GM18951 (cell line): ENCODE measurements around the gene SPATA22.
"Not testable (repeated sequence)": the region's sequence is repeated elsewhere in the genome, so short reads cannot be mapped to it uniquely, and the experiment has no call there.

Source experiments
- POLR2A ChIP-seq: IDR thresholded peaks from 4 replicates; pipeline ENCODE4 v1.6.1; 2011; ENCODE audit warnings: mild to moderate bottlenecking; ENCODE audit not compliant: insufficient read length, insufficient read depth; ENCODE audit errors: extremely low read depth
- in situ Hi-C: fragments of 300-500 bp; cut with MboI; formaldehyde crosslinking; loops from one replicate; pipeline ENCODE4 v1.12.0; 2022; ENCODE audit warnings: low sequenced_read_pairs, mixed read lengths, inconsistent platforms; ENCODE audit not compliant: unreplicated experiment

The SPATA22 gene, protein sequence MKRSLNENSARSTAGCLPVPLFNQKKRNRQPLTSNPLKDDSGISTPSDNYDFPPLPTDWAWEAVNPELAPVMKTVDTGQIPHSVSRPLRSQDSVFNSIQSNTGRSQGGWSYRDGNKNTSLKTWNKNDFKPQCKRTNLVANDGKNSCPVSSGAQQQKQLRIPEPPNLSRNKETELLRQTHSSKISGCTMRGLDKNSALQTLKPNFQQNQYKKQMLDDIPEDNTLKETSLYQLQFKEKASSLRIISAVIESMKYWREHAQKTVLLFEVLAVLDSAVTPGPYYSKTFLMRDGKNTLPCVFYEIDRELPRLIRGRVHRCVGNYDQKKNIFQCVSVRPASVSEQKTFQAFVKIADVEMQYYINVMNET

DNA sequence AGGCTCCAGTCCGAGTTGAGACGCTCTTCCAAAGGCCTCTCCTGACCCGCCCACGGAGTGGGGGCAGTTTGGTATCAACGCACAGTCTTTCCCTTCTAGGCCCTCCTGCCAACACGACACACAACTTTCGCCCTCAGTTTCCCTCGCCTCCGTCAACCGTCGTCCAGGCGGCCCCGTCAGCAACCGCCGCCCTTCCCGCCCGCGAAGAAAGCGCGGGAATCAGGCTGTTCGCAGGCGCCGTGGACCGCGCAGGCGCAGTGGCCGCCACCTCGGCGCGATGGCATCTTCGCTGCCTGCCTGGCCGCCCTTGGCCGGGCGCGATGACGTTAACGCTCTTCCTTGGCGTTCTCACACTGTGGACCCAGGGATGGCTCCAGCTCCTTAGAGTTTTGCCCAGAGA is at the start of gene SPATA22:
Gene SPATA22 (minus strand): TSS at position 221 of the 400 bp plus-strand sequence. CDS start 2,494 bp downstream, outside the sequence.
- in situ Hi-C loops = no loop called here

DNA sequence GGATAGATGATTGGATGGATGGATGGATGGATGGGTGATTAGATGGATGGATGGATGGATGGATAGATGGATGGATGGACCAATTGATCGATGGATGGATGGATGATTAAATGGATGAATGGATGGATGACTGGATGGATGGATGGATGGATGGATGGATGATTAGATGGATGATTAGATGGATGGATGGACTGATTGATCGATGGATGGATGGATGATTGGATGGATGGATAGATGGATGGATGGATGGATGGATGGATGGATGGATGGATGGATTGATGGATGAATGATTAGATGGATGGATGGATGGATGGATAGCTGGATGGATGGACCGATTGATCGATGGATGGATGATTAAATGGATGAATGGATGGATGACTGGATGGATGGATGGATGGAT is 47.9 kb upstream of the SPATA22 start:
- in situ Hi-C loops = not testable (repeated sequence)

More for the DNA sequence above, at the start of gene SPATA22:
- no peak for TF ChIP-seq POLR2A

- in situ Hi-C loops = no loop called here
- TF ChIP-seq POLR2A = no peak
These were observed 43.3 kb upstream of the SPATA22 start for GRCh38 chr17:3514873-3515272.

- in situ Hi-C loops = not testable (repeated sequence)
These were observed 42.5 kb upstream of the SPATA22 start for GRCh38 chr17:3514167-3514566.

DNA sequence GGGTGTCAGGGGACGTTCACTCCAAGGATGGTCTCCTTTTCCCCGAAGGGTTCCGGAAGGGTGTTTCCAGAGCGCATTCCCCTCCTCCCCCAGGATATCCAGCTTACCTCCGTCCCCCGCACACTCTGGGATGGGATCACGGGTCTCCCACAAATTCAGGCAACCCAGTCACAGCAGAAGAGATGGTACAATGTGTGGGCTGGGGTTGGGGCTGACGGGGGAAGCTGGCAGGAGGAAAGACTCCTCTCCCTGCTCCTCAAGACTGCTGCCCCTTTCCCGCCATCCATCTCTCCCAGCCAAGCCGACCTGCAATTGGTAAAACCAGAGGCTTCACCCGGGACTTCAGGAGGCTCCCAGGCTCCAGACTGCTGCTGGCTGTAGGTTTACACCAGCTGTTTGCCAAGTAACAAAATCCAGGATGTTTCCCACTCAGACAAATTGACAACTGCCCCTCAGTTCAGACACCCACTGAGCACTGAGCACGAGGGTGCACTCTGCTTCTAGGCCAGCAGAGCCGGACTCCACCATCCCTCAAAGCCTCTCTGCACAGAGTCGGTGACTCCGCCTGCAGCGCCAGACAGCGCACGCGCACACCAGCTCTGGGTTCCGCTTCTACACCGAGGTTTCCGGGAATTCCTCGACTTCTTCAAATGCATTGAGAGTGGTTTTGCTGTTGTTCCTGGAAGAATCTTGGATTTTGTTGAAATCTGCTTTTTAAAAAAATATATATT is 41.9 kb upstream of the SPATA22 start:
- in situ Hi-C loops = no loop called here
- no peak for TF ChIP-seq POLR2A

DNA sequence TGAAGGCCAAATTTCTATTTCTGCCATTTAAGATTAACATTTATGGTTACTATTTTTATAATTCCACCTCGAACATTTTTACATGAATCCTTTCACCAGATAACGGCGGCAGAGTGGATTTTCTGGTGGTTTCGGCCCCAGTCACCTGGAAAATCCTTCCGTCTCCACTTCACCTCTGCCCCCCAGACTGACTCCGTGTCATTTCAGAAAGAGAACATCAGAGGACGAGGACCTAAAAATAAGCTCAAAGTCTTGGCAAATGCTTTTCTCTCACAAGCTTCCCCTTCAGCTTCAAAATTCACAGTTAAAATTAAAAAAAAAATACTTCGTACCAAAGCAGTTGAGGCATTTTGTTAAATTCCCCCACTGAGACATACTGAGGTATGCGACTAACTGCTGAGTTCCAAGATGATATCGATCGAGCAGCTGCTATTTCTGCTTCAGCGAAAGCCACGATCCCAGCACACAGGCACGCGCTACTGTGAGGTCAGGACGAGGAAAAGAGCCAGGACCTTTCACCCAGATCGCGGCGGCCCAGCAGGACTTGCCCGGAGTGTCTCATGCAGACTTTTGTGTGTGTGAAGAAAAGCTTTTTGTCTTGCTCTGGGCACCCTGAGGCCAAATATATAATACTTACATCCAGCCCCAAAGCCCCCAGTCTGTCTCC is 41.0 kb upstream of the SPATA22 start:
- in situ Hi-C loops = no loop called here
- no peak for TF ChIP-seq POLR2A

- in situ Hi-C loops = no loop called here
- TF ChIP-seq POLR2A = no peak
These were observed 40.4 kb upstream of the SPATA22 start for GRCh38 chr17:3511852-3512504.

GRCh38 chr17:3510090-3510489 is 38.5 kb upstream of the SPATA22 start:
- TF ChIP-seq POLR2A = no peak
- in situ Hi-C loops = no loop called here

- in situ Hi-C loops = no loop called here
- TF ChIP-seq POLR2A = no peak
These were observed 36.2 kb upstream of the SPATA22 start for GRCh38 chr17:3507869-3508268.

DNA sequence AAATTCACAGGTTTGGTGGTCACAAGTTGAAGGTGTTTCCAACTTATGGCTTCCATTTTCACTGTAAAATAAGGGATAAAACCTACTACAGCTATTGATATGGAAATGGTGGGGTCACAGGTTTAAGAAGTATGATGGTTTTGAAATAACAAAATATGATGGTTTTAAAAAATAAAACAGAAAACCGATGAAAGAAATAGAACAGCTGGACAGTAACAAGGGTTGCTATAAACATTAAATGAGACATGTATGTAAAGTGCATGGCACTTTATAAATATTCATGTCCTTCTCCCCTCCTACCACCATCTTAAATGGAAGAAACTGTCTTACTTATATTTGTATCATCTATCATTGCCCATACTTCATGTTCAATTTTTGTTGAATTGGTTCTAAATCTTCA is 35.5 kb upstream of the SPATA22 start:
- in situ Hi-C loops = no loop called here
- TF ChIP-seq POLR2A = no peak

DNA sequence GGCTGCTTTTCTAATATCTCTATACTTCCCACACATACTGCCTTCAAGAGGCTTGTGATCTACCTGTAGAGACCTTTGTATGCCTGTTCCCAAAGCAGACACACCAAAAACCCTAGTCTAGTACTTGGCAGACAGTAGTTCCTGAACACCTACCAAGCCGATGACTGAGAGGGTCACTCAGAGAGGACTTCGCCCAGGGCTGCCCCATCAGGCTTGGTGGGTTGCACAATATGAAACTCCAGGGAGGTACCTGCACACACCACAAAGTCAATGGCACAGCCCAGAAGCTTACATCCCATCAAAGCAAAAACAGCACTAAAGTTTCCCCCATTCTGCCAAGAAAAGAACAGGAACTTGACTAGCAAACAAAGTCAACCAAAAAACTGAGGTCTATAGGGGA is 34.4 kb upstream of the SPATA22 start:
- no peak for TF ChIP-seq POLR2A
- in situ Hi-C loops = no loop called here

DNA sequence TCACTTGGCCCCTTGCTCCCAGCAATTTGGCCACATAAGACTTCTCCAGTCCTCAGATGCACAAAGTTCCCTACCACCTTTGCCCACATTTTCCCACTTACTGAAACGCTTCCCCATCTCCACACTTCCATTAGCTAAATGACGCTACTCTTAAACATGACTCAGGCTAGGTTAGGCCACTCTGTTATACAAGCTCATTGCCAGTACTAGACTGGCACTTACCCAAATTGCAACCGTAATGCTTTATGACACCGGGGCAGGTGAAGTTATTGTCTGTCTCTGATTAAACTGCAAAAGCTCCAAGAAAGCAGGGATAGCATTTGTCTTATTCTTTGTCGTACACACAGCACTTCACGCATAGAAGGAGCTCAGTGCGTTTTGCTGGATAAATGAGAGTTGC is 33.4 kb upstream of the SPATA22 start:
- in situ Hi-C loops = no loop called here
- TF ChIP-seq POLR2A = no peak

- TF ChIP-seq POLR2A = no peak
- in situ Hi-C loops = no loop called here
These were observed 31.7 kb upstream of the SPATA22 start for GRCh38 chr17:3503285-3503684.

DNA sequence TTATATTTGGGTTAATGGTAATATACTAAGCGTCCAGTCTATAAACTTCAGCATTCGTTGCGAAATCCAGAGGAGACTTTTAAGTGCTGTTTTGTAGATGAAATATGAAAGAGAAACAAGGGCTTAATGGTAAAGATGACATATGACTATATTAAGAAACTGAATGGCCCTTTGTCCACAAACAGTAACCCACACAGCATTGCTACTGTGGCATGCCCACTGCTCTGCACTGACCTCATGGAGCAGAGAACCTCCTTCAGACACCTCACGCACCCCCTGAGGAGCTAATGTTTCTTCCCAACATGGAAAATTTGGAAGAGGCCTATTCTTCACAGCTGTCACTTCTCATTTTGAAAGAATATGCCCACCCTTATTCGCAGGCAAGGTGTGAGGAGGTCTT is 30.8 kb upstream of the SPATA22 start:
- TF ChIP-seq POLR2A = no peak
- in situ Hi-C loops = no loop called here

DNA sequence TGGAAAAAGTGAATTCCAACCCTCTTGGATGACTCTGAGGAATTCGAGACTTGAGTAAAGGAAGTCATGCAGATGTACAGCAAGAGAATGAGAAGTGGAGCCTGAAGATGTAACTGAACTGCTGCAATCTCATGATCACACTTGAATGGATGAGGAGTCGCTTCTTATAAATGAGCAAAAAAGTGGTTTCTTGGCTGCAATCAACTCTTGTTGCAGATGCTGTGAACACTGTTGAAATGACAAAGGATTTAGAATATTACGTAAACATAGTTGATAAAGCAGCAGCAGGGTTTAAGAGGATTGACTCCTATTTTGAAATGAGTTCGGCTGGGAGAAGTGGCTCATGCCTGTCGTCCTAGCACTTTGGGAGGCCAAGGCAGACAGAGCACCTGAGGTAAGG is 29.7 kb upstream of the SPATA22 start:
- no peak for TF ChIP-seq POLR2A
- in situ Hi-C loops = no loop called here
